Aorta (tissue), 5 donors: ENCODE measurements around the gene ANKRD34A. TPM values are rescaled to one million over a fixed set of nuclear protein-coding genes. Genes with fewer than 3 reads are reported as not detected.

ENCODE experiments used
- ATAC-seq: fragments of 200-7000 bp; cut with Tn5 transposase; one replicate; pipeline ENCODE4 v1.9.1; 2022; ENCODE audit warnings: moderate library complexity; ENCODE audit not compliant: low FRiP score
- DNase-seq, 2 donors: peaks; one replicate each; pipeline ENCODE4 v3.0.0-alpha.2; 2020
- H3K27ac ChIP-seq, 2 donors: one replicate each; pipeline ENCODE4 v1.5.1; 2013; ENCODE audit warnings: low read length in 2 of 2, mild to moderate bottlenecking in 2 of 2, moderate library complexity in 2 of 2, control low read depth in 1 of 2, inconsistent platforms in 1 of 2, low read depth in 1 of 2
- H3K27me3 ChIP-seq, 2 donors: one replicate each; pipeline ENCODE4 v1.6.1; 2013; ENCODE audit warnings: control low read depth in 1 of 2, low read length in 1 of 2, mild to moderate bottlenecking in 1 of 2, moderate library complexity in 1 of 2; ENCODE audit not compliant: insufficient read depth in 2 of 2, control insufficient read depth in 1 of 2
- H3K36me3 ChIP-seq, 2 donors: one replicate each; pipeline ENCODE4 v1.6.1; 2013; ENCODE audit warnings: control low read depth in 1 of 2, low read length in 1 of 2, mild to moderate bottlenecking in 1 of 2; ENCODE audit not compliant: insufficient read depth in 2 of 2, control insufficient read depth in 1 of 2
- H3K4me1 ChIP-seq, 2 donors: one replicate each; pipeline ENCODE4 v1.6.1; 2013; ENCODE audit warnings: low read length in 2 of 2, control low read depth in 1 of 2, mild to moderate bottlenecking in 1 of 2, moderate library complexity in 1 of 2; ENCODE audit not compliant: insufficient read depth in 2 of 2, control insufficient read depth in 1 of 2
- H3K4me3 ChIP-seq, 2 donors: one replicate each; pipeline ENCODE4 v1.5.1; 2013; ENCODE audit warnings: low read length in 2 of 2, control low read depth in 1 of 2, mild to moderate bottlenecking in 1 of 2
- H3K9me3 ChIP-seq: one replicate; pipeline ENCODE4 v1.6.1; 2013; ENCODE audit warnings: mild to moderate bottlenecking, low read length; ENCODE audit not compliant: control insufficient read depth
- WGBS, 2 donors: extraction: QIAGEN DNeasy Blood & Tissue Kit; methylation state at CpG; one replicate each; pipeline ENCODE4 v1.1.7; 2013; 5-methylcytosine and 5-hydroxymethylcytosine counted together
- intact Hi-C, 2 donors: fragments of 100-400 bp; cut with DNase I; formaldehyde crosslinking; loops; one replicate each; pipeline versions ENCODE4 v1.14.2 to v1.15.0; 2022
- long read RNA-seq, 2 donors: library from polyadenylated mRNA; unstranded; transcript quantifications; one replicate each; pipeline ENCODE4 v2.0.0, GENCODE V29; 2020 to 2021
- polyA plus RNA-seq, 2 donors: library from polyadenylated mRNA; stranded (reverse); fragments of 200-250 nt; gene quantifications; one replicate each; pipeline ENCODE4 v1.2.3, GENCODE V29; 2013
- total RNA-seq, 2 donors: library from RNA; stranded (reverse); fragmentation: NEBNext Ultra II Directional; extraction: Animal tissue kit (Norgen Biotek cat#: 25700); gene quantifications; one replicate each; pipeline ENCODE4 v1.2.1, GENCODE V29; 2021
- donor health status: healthy with polysubstance abuse.
- donor health status: Bipolar disorder and iron deficiency.
- donor health status: DM: no; HTN: no; CAD: no.
- donor health status: DM: no; HTN: no; CAD: no.
- donor health status: DM: yes; HTN: yes; CAD: no.

The ANKRD34A gene
- total RNA-seq (1 to 10 TPM; 1.4 to 2.2 TPM), polyA plus RNA-seq (1 to 10 TPM in 1 of 2 donors, under 1 TPM in 1; 0.63 to 1.9 TPM)
- long read RNA-seq, donor 1, result 0 reads
- long read RNA-seq, donor 2, partial matches to known transcripts, result 1 of 2 reads
- long read RNA-seq, donor 2, other reads (novel, unspliced or antisense), result 1 of 2 reads

- intact Hi-C loops, result no loop called here
- Histone ChIP-seq H3K27ac (peak within 1 kb of the TSS; percentile 81 to 95), H3K36me3 (no peaks in the 10 kb centered on the region), H3K9me3 (no peaks in the 10 kb centered on the region), H3K4me1 (no peaks in the 10 kb centered on the region), H3K27me3 (no peaks in the 10 kb centered on the region), H3K4me3 (peak within 1 kb of the TSS; percentile 57 to 91)
- peak; percentile 92 for ATAC-seq
- peak; percentile 97 for DNase-seq
- WGBS, 2 donors, result 1% methylated on average over 37 of the region's 37 CpGs
Measured at GRCh38 chr1:145964328-145965118, at the start of gene ANKRD34A, which contains the start of gene POLR3GL. TSS of gene ANKRD34A (minus strand) at chr1:145964575. CDS start at chr1:145961759, 2,816 bp downstream. TSS of gene POLR3GL (plus strand) at chr1:145964690. CDS start at chr1:145974866, 10,176 bp downstream.

GRCh38 chr1:146013559-146013922, 49.2 kb upstream of the ANKRD34A start:
- ATAC-seq (no peak), DNase-seq (no peak)
- no peak overlapping the region for H3K4me3 ChIP-seq
- intact Hi-C loops, result loop anchor here (5.0 to 10.0 kb wide), 2 partner anchors 119 to 166 kb away; partner anchors contain the start of gene NUDT17 (in 2 of the 2)
- H3K27me3 ChIP-seq, result no peaks in the 10 kb centered on the region
- H3K36me3 ChIP-seq, result no peaks in the 10 kb centered on the region
- H3K9me3 ChIP-seq, result no peaks in the 10 kb centered on the region
- no peak overlapping the region for H3K27ac ChIP-seq
- WGBS, 2 donors, result 72 to 79% methylated on average over 6 of the region's 6 CpGs
- no peaks in the 10 kb centered on the region for H3K4me1 ChIP-seq

GRCh38 chr1:146012703-146013558, 48.6 kb upstream of the ANKRD34A start:
- Histone ChIP-seq H3K4me3 (no peak overlapping the region), H3K27me3 (no peaks in the 10 kb centered on the region), H3K4me1 (no peaks in the 10 kb centered on the region), H3K9me3 (no peaks in the 10 kb centered on the region), H3K27ac (no peak overlapping the region), H3K36me3 (no peaks in the 10 kb centered on the region)
- WGBS, 2 donors, result 8% methylated on average over 4 of the region's 4 CpGs
- intact Hi-C loops, result loop anchor here (5.0 to 10.0 kb wide), 2 partner anchors 118 to 166 kb away; partner anchors contain the start of gene NUDT17 (in 2 of the 2)
- ATAC-seq (peak; percentile 79), DNase-seq (no peak)

GRCh38 chr1:146010126-146010738, 45.9 kb upstream of the ANKRD34A start:
- Histone ChIP-seq H3K36me3 (no peaks in the 10 kb centered on the region), H3K27me3 (no peaks in the 10 kb centered on the region), H3K27ac (no peak overlapping the region), H3K9me3 (no peaks in the 10 kb centered on the region), H3K4me3 (no peak overlapping the region), H3K4me1 (no peaks in the 10 kb centered on the region)
- WGBS, 2 donors, result 91 to 95% methylated on average over 8 of the region's 8 CpGs
- intact Hi-C loops, result loop anchor here (5.0 to 10.0 kb wide), 2 partner anchors 115 to 163 kb away; partner anchors contain the start of gene NUDT17 (in 2 of the 2)
- DNase-seq (no peak), ATAC-seq (no peak)

GRCh38 chr1:146007489-146008133, 43.2 kb upstream of the ANKRD34A start:
- Histone ChIP-seq H3K4me3 (no peak overlapping the region), H3K4me1 (no peaks in the 10 kb centered on the region), H3K27me3 (no peaks in the 10 kb centered on the region), H3K36me3 (no peaks in the 10 kb centered on the region), H3K9me3 (no peaks in the 10 kb centered on the region), H3K27ac (no peak overlapping the region)
- 80 to 83% methylated on average over 8 of the region's 8 CpGs for WGBS, 2 donors
- DNase-seq (no peak), ATAC-seq (no peak)
- intact Hi-C loops, result loop anchor here (1.0 to 2.0 kb wide), 2 partner anchors 29 to 30 kb away; no protein-coding TSS in a partner anchor

GRCh38 chr1:146001709-146002108, 37.3 kb upstream of the ANKRD34A start:
- no peaks in the 10 kb centered on the region for H3K9me3 ChIP-seq
- intact Hi-C loops, result no loop called here
- H3K4me1 ChIP-seq, result no peaks in the 10 kb centered on the region
- no peaks in the 10 kb centered on the region for H3K27me3 ChIP-seq
- H3K36me3 ChIP-seq, result no peaks in the 10 kb centered on the region
- H3K4me3 ChIP-seq, result no peak overlapping the region
- 98% methylated on average over 2 of the region's 2 CpGs for WGBS, 2 donors
- H3K27ac ChIP-seq, result no peak overlapping the region
- ATAC-seq (no peak), DNase-seq (no peak)

- Histone ChIP-seq H3K27ac (peak overlapping the region in 1 of 2 donors; percentile 69), H3K9me3 (no peaks in the 10 kb centered on the region), H3K27me3 (no peaks in the 10 kb centered on the region), H3K4me3 (no peak overlapping the region), H3K4me1 (peaks cover 0 to 3% of the 10 kb centered on the region in 2 donors), H3K36me3 (peaks cover 0 to 2% of the 10 kb centered on the region in 2 donors)
- DNase-seq (no peak), ATAC-seq (no peak)
- intact Hi-C loops, result no loop called here
- 1 to 3% methylated on average over 5 of the region's 5 CpGs for WGBS, 2 donors
Measured at GRCh38 chr1:145999321-146000024, 35.1 kb upstream of the ANKRD34A start.
